Endothelial cell of umbilical vein (primary cell): Measurements from ENCODE around the gene GFM2. TPM values are rescaled to one million over a fixed set of nuclear protein-coding genes. Genes with fewer than 3 reads are reported as not detected.

Source experiments
- BruUV-seq: library from RNA; stranded (reverse); fragments of 400-500 nt; replicated peaks from 2 replicates; lab custom pipeline; 2021; lab: Mats Ljungman, UMichigan
- CTCF ChIA-PET: fragments of 300-600, 350-600 bp; sonication (Branson Sonifier 250); formaldehyde crosslinking; loops from one replicate; lab custom pipeline; 2021; ENCODE audit warnings: antibody characterized with exemption, inconsistent platforms; lab: Charles Lee
- POLR2A ChIA-PET: fragments of 300-600, 350-600 bp; sonication (Branson Sonifier 250); formaldehyde crosslinking; loops from one replicate; lab custom pipeline; 2021; ENCODE audit warnings: antibody characterized with exemption, inconsistent platforms; lab: Charles Lee
- DNase-seq: peaks from one replicate; pipeline ENCODE4 v3.0.0-alpha.2; 2011; ENCODE audit warnings: low read depth, low spot score
- FAIRE-seq: peaks from 2 replicates; lab custom pipeline; 2011; peaks lifted over from hg19 to GRCh38; lab: Jason Lieb, UNC
- H2AFZ ChIP-seq: 2 replicates; pipeline ENCODE4 v1.6.0; 2012; ENCODE audit warnings: low read depth, low read length, control low read depth, inconsistent platforms
- H3K27ac ChIP-seq: 2 replicates; pipeline ENCODE4 v1.5.1; 2011; ENCODE audit warnings: low read depth, mild to moderate bottlenecking, control low read depth, low read length, moderate library complexity; ENCODE audit not compliant: insufficient read depth
- H3K27me3 ChIP-seq, 2 experiments: 2 replicates each; pipeline versions ENCODE4 v1.6.0 to v1.6.1; 2011; ENCODE audit warnings: low read length in 2 of 2, mixed read lengths in 1 of 2; ENCODE audit not compliant: control insufficient read depth in 2 of 2, insufficient read depth in 2 of 2
- H3K36me3 ChIP-seq, 2 experiments: 2 replicates in 1 of 2; 3 replicates in 1 of 2; pipeline ENCODE4 v1.5.1; 2011; ENCODE audit warnings: low read length in 2 of 2, mild to moderate bottlenecking in 1 of 2, moderate library complexity in 1 of 2; ENCODE audit not compliant: control insufficient read depth in 2 of 2, insufficient read depth in 2 of 2; ENCODE audit errors: extremely low read depth in 1 of 2
- H3K4me1 ChIP-seq: 3 replicates; pipeline ENCODE4 v1.5.1; 2011; ENCODE audit warnings: mild to moderate bottlenecking, low read length; ENCODE audit not compliant: control insufficient read depth, insufficient read depth; ENCODE audit errors: extremely low read depth
- H3K4me2 ChIP-seq: 2 replicates; pipeline ENCODE4 v1.6.1; 2011; ENCODE audit warnings: low read length, control low read depth, mixed read lengths; ENCODE audit not compliant: insufficient read depth
- H3K4me3 ChIP-seq, 3 experiments: fragments of 200-600 bp in 1 of 3; sonication (generic), shearing (Covaris generic) in 1 of 3; replicated peaks in 1 of 3; 2 replicates each; pipeline ENCODE4 v1.5.1; 2011 to 2016; ENCODE audit warnings: control low read depth in 3 of 3, low read length in 3 of 3, mild to moderate bottlenecking in 2 of 3, inconsistent platforms in 1 of 3, low read depth in 1 of 3, moderate library complexity in 1 of 3; ENCODE audit not compliant: insufficient read depth in 1 of 3
- H3K79me2 ChIP-seq: 2 replicates; pipeline ENCODE4 v1.6.0; 2012; ENCODE audit warnings: low read length, inconsistent platforms; ENCODE audit not compliant: control insufficient read depth, insufficient read depth
- H3K9ac ChIP-seq: replicated peaks from 2 replicates; pipeline ENCODE3; 2011; ENCODE audit warnings: low read length, control low read depth; ENCODE audit not compliant: insufficient read depth; ENCODE audit errors: extremely low read depth
- H3K9me1 ChIP-seq: replicated peaks from 3 replicates; pipeline ENCODE4 v1.6.0; 2011; ENCODE audit warnings: mild to moderate bottlenecking, low read length; ENCODE audit not compliant: control insufficient read depth, insufficient read depth; ENCODE audit errors: extremely low read depth
- H3K9me3 ChIP-seq: replicated peaks from 2 replicates; pipeline ENCODE4 v1.5.1; 2012; ENCODE audit warnings: low read length, inconsistent platforms; ENCODE audit not compliant: control insufficient read depth, insufficient read depth
- H4K20me1 ChIP-seq: replicated peaks from 2 replicates; pipeline ENCODE3; 2011; ENCODE audit warnings: mild to moderate bottlenecking, low read length; ENCODE audit not compliant: control insufficient read depth, insufficient read depth; ENCODE audit errors: extremely low read depth
- EZH2 ChIP-seq: IDR thresholded peaks from 2 replicates; pipeline ENCODE4 v1.6.1; 2012; ENCODE audit warnings: borderline replicate concordance, low read depth, mild to moderate bottlenecking, moderate library complexity, low read length, inconsistent platforms; ENCODE audit not compliant: severe bottlenecking
- FOS ChIP-seq: IDR thresholded peaks from 2 replicates; pipeline ENCODE4 v1.6.1; 2011; ENCODE audit warnings: mild to moderate bottlenecking, low read length, moderate library complexity, borderline replicate concordance; ENCODE audit not compliant: insufficient read depth
- GATA2 ChIP-seq: IDR thresholded peaks from 2 replicates; pipeline ENCODE4 v1.7.0; 2011; ENCODE audit warnings: low read depth, mild to moderate bottlenecking, moderate library complexity, mixed read lengths, low read length; ENCODE audit not compliant: insufficient read length, insufficient read depth
- JUN ChIP-seq: IDR thresholded peaks from 2 replicates; pipeline ENCODE4 v1.6.1; 2011; ENCODE audit warnings: borderline replicate concordance, low read depth; ENCODE audit not compliant: insufficient read length, insufficient read depth
- MYC ChIP-seq: IDR thresholded peaks from one replicate; pipeline ENCODE4 v1.6.1; 2011; ENCODE audit warnings: mild to moderate bottlenecking, low read depth, low read length
- POLR2A ChIP-seq: IDR thresholded peaks from 2 replicates; pipeline ENCODE4 v1.6.1; 2012; ENCODE audit warnings: low read depth, mild to moderate bottlenecking, control low read depth, low read length
- POLR2AphosphoS5 ChIP-seq: IDR thresholded peaks from 2 replicates; pipeline ENCODE4 v1.6.1; 2012; ENCODE audit warnings: low read depth, mild to moderate bottlenecking, control low read depth, low read length, moderate library complexity; ENCODE audit not compliant: insufficient read depth
- dilution Hi-C: fragments of 300-500 bp; cut with MboI; formaldehyde crosslinking; loops from one replicate; pipeline ENCODE4 v1.15.0; 2019; ENCODE audit warnings: low sequenced_read_pairs; ENCODE audit not compliant: extremely low pct_ligation_motif_present
- intact Hi-C: fragments of 100-400 bp; cut with micrococcal nuclease; formaldehyde crosslinking; loops from one replicate; pipeline ENCODE4 v1.10.0; 2022
- polyA plus RNA-seq, 4 experiments: library from polyadenylated mRNA; depleted of rRNA in 3 of 4; stranded (reverse) in 3 of 4; unstranded in 1 of 4; fragments of >200 nt; gene quantifications; 2 replicates each; pipeline versions ENCODE4 v1.2.1 to v1.2.3, GENCODE V29; 2011 to 2012; ENCODE audit warnings: missing spikeins in 1 of 4
- total RNA-seq: library from RNA; stranded (reverse); gene quantifications from 2 replicates; pipeline ENCODE4 v1.2.3, GENCODE V29; 2021
- TF ChIP-seq, protein P1 (sequence below): IDR thresholded peaks from 2 replicates; pipeline ENCODE4 v1.6.1; 2011; ENCODE audit not compliant: insufficient read depth, insufficient read length
- TF ChIP-seq, protein P2 (sequence below), 2 donors: IDR thresholded peaks; 1 replicate in 1 of 2; 2 replicates in 1 of 2; pipeline ENCODE4 v1.5.1; 2011; ENCODE audit warnings: low read length in 2 of 2, mild to moderate bottlenecking in 2 of 2, moderate library complexity in 2 of 2, control low read depth in 1 of 2, inconsistent platforms in 1 of 2, low read depth in 1 of 2; ENCODE audit not compliant: insufficient read depth in 1 of 2; ENCODE audit errors: extremely low read depth in 1 of 2

GFM2 gene
- total and polyA plus RNA-seq, 2 donors (not counting 3 experiments of a cell fraction or from before 2014, with no cell fraction given), result 16.5 to 29.0 TPM

DNA sequence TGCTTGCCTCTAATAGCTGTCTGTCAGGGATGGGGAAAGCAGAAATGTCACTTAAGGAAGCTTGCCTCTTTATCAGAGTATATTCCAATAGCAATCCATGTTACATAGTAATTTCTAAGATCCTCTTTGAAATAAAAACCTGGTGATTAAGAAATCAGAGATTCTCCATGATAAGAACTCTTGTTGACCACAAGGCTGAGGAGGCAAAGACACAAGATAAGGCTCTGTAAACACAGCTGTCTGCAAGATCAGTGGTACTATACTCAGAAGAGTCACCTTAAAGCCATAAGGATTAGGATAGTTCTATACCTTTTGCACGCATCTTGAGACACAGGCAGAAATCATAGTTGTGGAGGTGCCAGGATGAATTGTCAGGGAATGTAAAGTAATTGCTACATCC is 41.6 kb downstream of the GFM2 start:
- BruUV-seq, result no TSS peak
- no peak overlapping the region for H3K27ac ChIP-seq
- H2AFZ ChIP-seq, result no peak overlapping the region
- no peaks in the 10 kb centered on the region for H3K27me3 ChIP-seq
- no peaks in the 10 kb centered on the region for H3K9me3 ChIP-seq
- ChIA-PET POLR2A (no interaction called here), CTCF (no interaction called here)
- DNase-seq (no peak), FAIRE-seq (no peak)
- no peaks in the 10 kb centered on the region for H3K79me2 ChIP-seq
- dilution Hi-C loops (no loop called here), intact Hi-C loops (no loop called here)
- no peak overlapping the region for H3K4me2 ChIP-seq
- TF ChIP-seq GATA2 (no peak), POLR2A (no peak), MYC (no peak), JUN (no peak)
- H3K4me1 ChIP-seq, result peaks cover 15% of the 10 kb centered on the region
- H3K9ac ChIP-seq, result no peak overlapping the region
- no peaks in the 10 kb centered on the region for H3K9me1 ChIP-seq
- H3K4me3 ChIP-seq, result no peak overlapping the region
- H3K36me3 ChIP-seq, result peaks cover 7 to 11% of the 10 kb centered on the region in 2 experiments
- H4K20me1 ChIP-seq, result no peaks in the 10 kb centered on the region

DNA sequence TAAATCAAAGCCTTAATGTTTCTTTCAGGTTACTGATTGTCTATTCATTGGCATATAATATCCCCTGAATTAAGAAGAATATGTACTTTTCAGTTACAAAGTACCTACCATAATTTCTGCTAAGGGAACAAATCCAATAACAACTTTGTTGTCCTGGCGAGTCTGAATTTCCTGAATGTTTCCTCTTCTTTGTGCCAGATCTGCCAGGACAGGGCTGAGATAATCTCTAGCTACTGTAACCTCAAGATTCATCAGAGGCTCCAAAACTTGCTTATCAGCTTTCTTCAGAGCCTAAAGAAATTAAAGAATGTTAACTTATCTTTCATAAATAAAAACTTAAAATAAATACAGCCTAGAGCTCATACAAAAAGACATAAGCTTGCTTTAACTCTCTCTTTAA is 44.6 kb downstream of the GFM2 start:
- Histone ChIP-seq H3K79me2 (no peaks in the 10 kb centered on the region), H4K20me1 (no peaks in the 10 kb centered on the region), H3K4me3 (no peak overlapping the region), H3K9me1 (no peaks in the 10 kb centered on the region), H3K4me1 (peaks cover 15% of the 10 kb centered on the region), H3K9ac (no peak overlapping the region), H3K9me3 (no peaks in the 10 kb centered on the region), H3K27ac (no peak overlapping the region), H3K27me3 (no peaks in the 10 kb centered on the region), H3K4me2 (peak overlapping the region; percentile 17), H2AFZ (no peak overlapping the region), H3K36me3 (peaks cover 10 to 22% of the 10 kb centered on the region in 2 experiments)
- BruUV-seq, result no TSS peak
- CTCF ChIA-PET, result interaction anchor here (1.3 kb wide), 1 partner anchor 49 kb away, joined by 7 read pairs; no protein-coding TSS in a partner anchor
- DNase-seq (peak; percentile 70), FAIRE-seq (peak; percentile 31)
- POLR2A ChIA-PET, result no interaction called here
- TF ChIP-seq POLR2AphosphoS5 (no peak), MYC (no peak), EZH2 (no peak), GATA2 (no peak), JUN (no peak), POLR2A (no peak), FOS (no peak)
- TF ChIP-seq, protein P1, sequence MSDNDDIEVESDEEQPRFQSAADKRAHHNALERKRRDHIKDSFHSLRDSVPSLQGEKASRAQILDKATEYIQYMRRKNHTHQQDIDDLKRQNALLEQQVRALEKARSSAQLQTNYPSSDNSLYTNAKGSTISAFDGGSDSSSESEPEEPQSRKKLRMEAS, result no peak
- TF ChIP-seq, protein P2, sequence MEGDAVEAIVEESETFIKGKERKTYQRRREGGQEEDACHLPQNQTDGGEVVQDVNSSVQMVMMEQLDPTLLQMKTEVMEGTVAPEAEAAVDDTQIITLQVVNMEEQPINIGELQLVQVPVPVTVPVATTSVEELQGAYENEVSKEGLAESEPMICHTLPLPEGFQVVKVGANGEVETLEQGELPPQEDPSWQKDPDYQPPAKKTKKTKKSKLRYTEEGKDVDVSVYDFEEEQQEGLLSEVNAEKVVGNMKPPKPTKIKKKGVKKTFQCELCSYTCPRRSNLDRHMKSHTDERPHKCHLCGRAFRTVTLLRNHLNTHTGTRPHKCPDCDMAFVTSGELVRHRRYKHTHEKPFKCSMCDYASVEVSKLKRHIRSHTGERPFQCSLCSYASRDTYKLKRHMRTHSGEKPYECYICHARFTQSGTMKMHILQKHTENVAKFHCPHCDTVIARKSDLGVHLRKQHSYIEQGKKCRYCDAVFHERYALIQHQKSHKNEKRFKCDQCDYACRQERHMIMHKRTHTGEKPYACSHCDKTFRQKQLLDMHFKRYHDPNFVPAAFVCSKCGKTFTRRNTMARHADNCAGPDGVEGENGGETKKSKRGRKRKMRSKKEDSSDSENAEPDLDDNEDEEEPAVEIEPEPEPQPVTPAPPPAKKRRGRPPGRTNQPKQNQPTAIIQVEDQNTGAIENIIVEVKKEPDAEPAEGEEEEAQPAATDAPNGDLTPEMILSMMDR (IDR thresholded peaks at IDR 0.05; ENCODE audit: extremely low read depth in 1 of 2, insufficient read depth in 1 of 2, low read depth in 1 of 2, low read length in 2 of 2), result no peak
- intact Hi-C loops, result no loop called here
- dilution Hi-C loops, result no loop called here
